HEK293 (cell line): ENCODE results near the gene REC8.

Experiments used
- CTCF ChIA-PET: fragments of 350-600 bp; formaldehyde crosslinking; extraction: SDS; loops from one replicate; lab custom pipeline; 2021; ENCODE audit warnings: antibody characterized with exemption; lab: Yijun Ruan, JAX
- POLR2A ChIA-PET: fragments of 300-600 bp; formaldehyde crosslinking; extraction: SDS; loops from one replicate; lab custom pipeline; 2020; ENCODE audit warnings: antibody characterized with exemption, inconsistent platforms; lab: Yijun Ruan, JAX
- H3K27ac ChIP-seq: fragments of 200-500 bp; sonication (Bioruptor generic); 2 replicates; pipeline ENCODE4 v1.5.1; 2014; ENCODE audit warnings: low read depth, low read length, control low read depth, inconsistent platforms; ENCODE audit errors: extremely low read depth
- H3K36me3 ChIP-seq, 2 experiments: fragments of 200-500 bp in 1 of 2; sonication (Bioruptor generic) in 1 of 2; 1 replicate in 1 of 2; 2 replicates in 1 of 2; pipeline ENCODE4 v1.5.1; 2014 to 2017; ENCODE audit warnings: inconsistent platforms in 2 of 2, low read length in 2 of 2; ENCODE audit not compliant: control insufficient read depth in 2 of 2, insufficient read depth in 1 of 2
- H3K4me1 ChIP-seq: fragments of 200-500 bp; sonication (Bioruptor generic); 2 replicates; pipeline ENCODE4 v1.5.1; 2014; ENCODE audit warnings: mild to moderate bottlenecking, low read length, inconsistent platforms; ENCODE audit not compliant: control insufficient read depth, insufficient read depth
- H3K4me3 ChIP-seq: 2 replicates; pipeline ENCODE4 v1.5.1; 2011; ENCODE audit warnings: low read depth, mild to moderate bottlenecking, control low read depth, low read length, moderate library complexity
- H3K9me3 ChIP-seq: fragments of 200-500 bp; sonication (Bioruptor generic); 2 replicates; pipeline ENCODE4 v1.5.1; 2014; ENCODE audit warnings: low read depth, low read length, inconsistent platforms; ENCODE audit not compliant: control insufficient read depth, insufficient read depth
- BCL11B ChIP-seq: fragments of 450-650 bp; formaldehyde crosslinking; IDR thresholded peaks from 2 replicates; pipeline ENCODE4 v1.5.1; 2016; ENCODE audit warnings: low read depth, missing biosample characterization, missing genetic modification characterization
- EGR2 ChIP-seq: fragments of 450-650 bp; formaldehyde crosslinking; IDR thresholded peaks from 2 replicates; pipeline ENCODE4 v1.5.1; 2016; ENCODE audit warnings: low read depth, missing biosample characterization, missing genetic modification characterization
- SCRT1 ChIP-seq: fragments of 450-650 bp; formaldehyde crosslinking; IDR thresholded peaks from 2 replicates; pipeline ENCODE4 v1.5.1; 2016; ENCODE audit warnings: missing biosample characterization, missing genetic modification characterization, borderline replicate concordance
- ZBTB21 ChIP-seq: fragments of 450-650 bp; formaldehyde crosslinking; IDR thresholded peaks from 2 replicates; pipeline ENCODE4 v1.5.1; 2017; ENCODE audit warnings: missing biosample characterization, missing genetic modification characterization
- ZBTB7A ChIP-seq: fragments of 450-650 bp; formaldehyde crosslinking; IDR thresholded peaks from 2 replicates; pipeline ENCODE4 v1.5.1; 2016; ENCODE audit warnings: low read depth, missing biosample characterization, missing genetic modification characterization
- ZNF114 ChIP-seq: fragments of 450-650 bp; formaldehyde crosslinking; IDR thresholded peaks from 2 replicates; pipeline ENCODE4 v1.5.0; 2017; ENCODE audit warnings: missing biosample characterization, missing genetic modification characterization
- ZNF169 ChIP-seq: fragments of 450-650 bp; formaldehyde crosslinking; IDR thresholded peaks from 2 replicates; pipeline ENCODE4 v1.5.1; 2016; ENCODE audit warnings: missing biosample characterization, missing genetic modification characterization
- ZNF19 ChIP-seq: fragments of 450-650 bp; formaldehyde crosslinking; IDR thresholded peaks from 2 replicates; pipeline ENCODE4; 2016; ENCODE audit warnings: missing biosample characterization, missing genetic modification characterization, low read depth
- ZNF324 ChIP-seq: fragments of 450-650 bp; formaldehyde crosslinking; IDR thresholded peaks from 2 replicates; pipeline ENCODE4 v1.5.1; 2016; ENCODE audit warnings: missing biosample characterization, missing genetic modification characterization
- ZNF433 ChIP-seq: fragments of 450-650 bp; formaldehyde crosslinking; IDR thresholded peaks from 2 replicates; pipeline ENCODE4 v1.5.1; 2016; ENCODE audit warnings: missing biosample characterization, missing genetic modification characterization, low read depth
- ZNF561 ChIP-seq: fragments of 450-650 bp; IDR thresholded peaks from 2 replicates; pipeline ENCODE4 v1.5.1; 2018; ENCODE audit warnings: missing biosample characterization, missing genetic modification characterization, borderline replicate concordance
- ZNF639 ChIP-seq: fragments of 450-650 bp; formaldehyde crosslinking; IDR thresholded peaks from 2 replicates; pipeline ENCODE4 v1.5.1; 2016; ENCODE audit warnings: missing biosample characterization, missing genetic modification characterization
- ZNF701 ChIP-seq: fragments of 450-650 bp; formaldehyde crosslinking; IDR thresholded peaks from 2 replicates; pipeline ENCODE4 v1.5.1; 2016; ENCODE audit warnings: missing biosample characterization, missing genetic modification characterization
- ZNF830 ChIP-seq: fragments of 450-650 bp; IDR thresholded peaks from 2 replicates; pipeline ENCODE4 v1.5.0; 2018; ENCODE audit warnings: missing biosample characterization, missing genetic modification characterization, low read depth, mild to moderate bottlenecking, moderate library complexity
- ZSCAN30 ChIP-seq: fragments of 450-650 bp; IDR thresholded peaks from 2 replicates; pipeline ENCODE4 v1.5.1; 2018; ENCODE audit warnings: missing biosample characterization, mild to moderate bottlenecking, missing genetic modification characterization, moderate library complexity
- TF ChIP-seq, protein P1 (sequence below): fragments of 450-650 bp; formaldehyde crosslinking; IDR thresholded peaks from 2 replicates; pipeline ENCODE4 v1.5.1; 2016; ENCODE audit warnings: missing biosample characterization, missing genetic modification characterization
- TF ChIP-seq, protein P2 (sequence below): fragments of 450-650 bp; IDR thresholded peaks from 2 replicates; pipeline ENCODE4 v1.5.1; 2018; ENCODE audit warnings: missing biosample characterization, mild to moderate bottlenecking, missing genetic modification characterization
- TF ChIP-seq, protein P3 (sequence below): fragments of 450-650 bp; formaldehyde crosslinking; IDR thresholded peaks from 2 replicates; pipeline ENCODE4 v1.5.1; 2017; ENCODE audit warnings: missing biosample characterization, missing genetic modification characterization
- TF ChIP-seq, protein P4 (sequence below): fragments of 450-650 bp; formaldehyde crosslinking; IDR thresholded peaks from 2 replicates; pipeline ENCODE4 v1.5.1; 2016; ENCODE audit warnings: missing biosample characterization, missing genetic modification characterization, borderline replicate concordance

Gene REC8

GRCh38 chr14:24204163-24205146 lies 32.6 kb downstream of the REC8 start:
- Histone ChIP-seq H3K27ac (no peak overlapping the region), H3K4me3 (no peak overlapping the region), H3K4me1 (no peaks in the 10 kb centered on the region), H3K9me3 (no peaks in the 10 kb centered on the region), H3K36me3 (peaks cover 18 to 63% of the 10 kb centered on the region in 2 experiments)
- TF ChIP-seq, protein P1, sequence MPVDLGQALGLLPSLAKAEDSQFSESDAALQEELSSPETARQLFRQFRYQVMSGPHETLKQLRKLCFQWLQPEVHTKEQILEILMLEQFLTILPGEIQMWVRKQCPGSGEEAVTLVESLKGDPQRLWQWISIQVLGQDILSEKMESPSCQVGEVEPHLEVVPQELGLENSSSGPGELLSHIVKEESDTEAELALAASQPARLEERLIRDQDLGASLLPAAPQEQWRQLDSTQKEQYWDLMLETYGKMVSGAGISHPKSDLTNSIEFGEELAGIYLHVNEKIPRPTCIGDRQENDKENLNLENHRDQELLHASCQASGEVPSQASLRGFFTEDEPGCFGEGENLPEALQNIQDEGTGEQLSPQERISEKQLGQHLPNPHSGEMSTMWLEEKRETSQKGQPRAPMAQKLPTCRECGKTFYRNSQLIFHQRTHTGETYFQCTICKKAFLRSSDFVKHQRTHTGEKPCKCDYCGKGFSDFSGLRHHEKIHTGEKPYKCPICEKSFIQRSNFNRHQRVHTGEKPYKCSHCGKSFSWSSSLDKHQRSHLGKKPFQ (tag by site-specific recombination): no peak
- TF ChIP-seq EGR2 (tag by site-specific recombination): no peak
- POLR2A ChIA-PET: interaction anchor here (1.2 to 1.4 kb wide), 2 partner anchors 9 kb away, joined by 4 to 10 read pairs; partner anchors contain the start of genes CHMP4A and TM9SF1
- CTCF ChIA-PET: interaction anchor here (0.6 to 0.7 kb wide), 2 partner anchors 9 to 148 kb away, joined by 3 to 4 read pairs; partner anchors contain the start of gene CHMP4A

DNA sequence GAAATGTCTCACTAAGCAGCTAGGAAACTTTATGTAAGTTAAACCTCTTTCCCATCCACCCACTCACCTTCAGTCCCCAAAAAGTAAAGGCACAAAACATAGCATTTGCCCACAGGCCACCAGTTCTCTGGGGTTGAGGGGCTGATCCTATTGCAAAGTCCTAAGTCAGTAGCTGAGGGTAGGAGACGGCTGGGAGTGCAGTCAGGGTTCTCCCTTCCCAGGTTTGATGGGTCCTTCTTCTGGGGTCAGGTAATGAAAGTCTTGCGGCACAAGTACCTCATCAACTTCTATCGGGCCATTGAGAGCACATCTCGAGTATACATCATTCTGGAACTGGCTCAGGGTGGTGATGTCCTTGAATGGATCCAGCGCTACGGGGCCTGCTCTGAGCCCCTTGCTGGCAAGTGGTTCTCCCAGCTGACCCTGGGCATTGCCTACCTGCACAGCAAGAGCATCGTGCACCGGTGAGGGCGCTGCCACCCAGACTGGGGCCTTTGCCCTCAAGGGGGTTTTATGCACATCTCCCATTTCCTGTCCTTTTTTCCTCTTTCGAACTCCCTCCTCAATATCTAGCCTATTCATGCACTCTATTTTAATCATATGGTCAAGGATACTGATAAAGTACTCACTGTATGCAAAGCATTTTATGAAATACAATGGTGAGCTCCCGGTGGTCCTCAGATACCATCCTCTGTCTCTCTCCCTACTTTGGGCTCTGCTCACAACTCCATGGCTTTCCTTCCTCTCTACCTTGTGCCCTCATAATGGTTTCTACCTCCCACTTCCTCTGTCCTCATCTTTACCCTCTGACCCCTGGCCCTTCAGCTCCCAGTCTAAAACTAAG lies 34.6 kb downstream of the REC8 start:
- no peak overlapping the region for H3K27ac ChIP-seq
- no peaks in the 10 kb centered on the region for H3K4me1 ChIP-seq
- ChIA-PET CTCF (interaction anchor here (1.5 kb wide), 1 partner anchor 9 kb away, joined by 5 read pairs; the partner anchor contains the start of gene MDP1), POLR2A (interaction anchor here (1.5 kb wide), 1 partner anchor 11 kb away, joined by 5 read pairs; the partner anchor contains the start of gene TM9SF1)
- peaks cover 23 to 76% of the 10 kb centered on the region in 2 experiments for H3K36me3 ChIP-seq
- H3K9me3 ChIP-seq: no peaks in the 10 kb centered on the region
- no peak overlapping the region for H3K4me3 ChIP-seq
- TF ChIP-seq SCRT1 (no peak), ZBTB7A (tag by site-specific recombination) (no peak), ZNF701 (tag by site-specific recombination) (no peak), ZNF324 (tag by site-specific recombination) (no peak), ZSCAN30 (tag by site-specific recombination) (no peak), ZNF639 (tag by site-specific recombination) (no peak), ZNF19 (tag by site-specific recombination) (no peak), ZNF433 (tag by site-specific recombination) (no peak), ZNF114 (tag by site-specific recombination) (no peak), ZNF169 (tag by site-specific recombination) (no peak), BCL11B (no peak), ZNF561 (tag by site-specific recombination) (no peak), ZNF830 (tag by site-specific recombination) (no peak), ZBTB21 (tag by site-specific recombination) (no peak)
- TF ChIP-seq, protein P2, sequence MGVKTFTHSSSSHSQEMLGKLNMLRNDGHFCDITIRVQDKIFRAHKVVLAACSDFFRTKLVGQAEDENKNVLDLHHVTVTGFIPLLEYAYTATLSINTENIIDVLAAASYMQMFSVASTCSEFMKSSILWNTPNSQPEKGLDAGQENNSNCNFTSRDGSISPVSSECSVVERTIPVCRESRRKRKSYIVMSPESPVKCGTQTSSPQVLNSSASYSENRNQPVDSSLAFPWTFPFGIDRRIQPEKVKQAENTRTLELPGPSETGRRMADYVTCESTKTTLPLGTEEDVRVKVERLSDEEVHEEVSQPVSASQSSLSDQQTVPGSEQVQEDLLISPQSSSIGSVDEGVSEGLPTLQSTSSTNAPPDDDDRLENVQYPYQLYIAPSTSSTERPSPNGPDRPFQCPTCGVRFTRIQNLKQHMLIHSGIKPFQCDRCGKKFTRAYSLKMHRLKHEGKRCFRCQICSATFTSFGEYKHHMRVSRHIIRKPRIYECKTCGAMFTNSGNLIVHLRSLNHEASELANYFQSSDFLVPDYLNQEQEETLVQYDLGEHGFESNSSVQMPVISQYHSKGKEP (tag by site-specific recombination): no peak
- TF ChIP-seq, protein P3, sequence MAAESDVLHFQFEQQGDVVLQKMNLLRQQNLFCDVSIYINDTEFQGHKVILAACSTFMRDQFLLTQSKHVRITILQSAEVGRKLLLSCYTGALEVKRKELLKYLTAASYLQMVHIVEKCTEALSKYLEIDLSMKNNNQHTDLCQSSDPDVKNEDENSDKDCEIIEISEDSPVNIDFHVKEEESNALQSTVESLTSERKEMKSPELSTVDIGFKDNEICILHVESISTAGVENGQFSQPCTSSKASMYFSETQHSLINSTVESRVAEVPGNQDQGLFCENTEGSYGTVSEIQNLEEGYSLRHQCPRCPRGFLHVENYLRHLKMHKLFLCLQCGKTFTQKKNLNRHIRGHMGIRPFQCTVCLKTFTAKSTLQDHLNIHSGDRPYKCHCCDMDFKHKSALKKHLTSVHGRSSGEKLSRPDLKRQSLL: no peak
- TF ChIP-seq, protein P4, sequence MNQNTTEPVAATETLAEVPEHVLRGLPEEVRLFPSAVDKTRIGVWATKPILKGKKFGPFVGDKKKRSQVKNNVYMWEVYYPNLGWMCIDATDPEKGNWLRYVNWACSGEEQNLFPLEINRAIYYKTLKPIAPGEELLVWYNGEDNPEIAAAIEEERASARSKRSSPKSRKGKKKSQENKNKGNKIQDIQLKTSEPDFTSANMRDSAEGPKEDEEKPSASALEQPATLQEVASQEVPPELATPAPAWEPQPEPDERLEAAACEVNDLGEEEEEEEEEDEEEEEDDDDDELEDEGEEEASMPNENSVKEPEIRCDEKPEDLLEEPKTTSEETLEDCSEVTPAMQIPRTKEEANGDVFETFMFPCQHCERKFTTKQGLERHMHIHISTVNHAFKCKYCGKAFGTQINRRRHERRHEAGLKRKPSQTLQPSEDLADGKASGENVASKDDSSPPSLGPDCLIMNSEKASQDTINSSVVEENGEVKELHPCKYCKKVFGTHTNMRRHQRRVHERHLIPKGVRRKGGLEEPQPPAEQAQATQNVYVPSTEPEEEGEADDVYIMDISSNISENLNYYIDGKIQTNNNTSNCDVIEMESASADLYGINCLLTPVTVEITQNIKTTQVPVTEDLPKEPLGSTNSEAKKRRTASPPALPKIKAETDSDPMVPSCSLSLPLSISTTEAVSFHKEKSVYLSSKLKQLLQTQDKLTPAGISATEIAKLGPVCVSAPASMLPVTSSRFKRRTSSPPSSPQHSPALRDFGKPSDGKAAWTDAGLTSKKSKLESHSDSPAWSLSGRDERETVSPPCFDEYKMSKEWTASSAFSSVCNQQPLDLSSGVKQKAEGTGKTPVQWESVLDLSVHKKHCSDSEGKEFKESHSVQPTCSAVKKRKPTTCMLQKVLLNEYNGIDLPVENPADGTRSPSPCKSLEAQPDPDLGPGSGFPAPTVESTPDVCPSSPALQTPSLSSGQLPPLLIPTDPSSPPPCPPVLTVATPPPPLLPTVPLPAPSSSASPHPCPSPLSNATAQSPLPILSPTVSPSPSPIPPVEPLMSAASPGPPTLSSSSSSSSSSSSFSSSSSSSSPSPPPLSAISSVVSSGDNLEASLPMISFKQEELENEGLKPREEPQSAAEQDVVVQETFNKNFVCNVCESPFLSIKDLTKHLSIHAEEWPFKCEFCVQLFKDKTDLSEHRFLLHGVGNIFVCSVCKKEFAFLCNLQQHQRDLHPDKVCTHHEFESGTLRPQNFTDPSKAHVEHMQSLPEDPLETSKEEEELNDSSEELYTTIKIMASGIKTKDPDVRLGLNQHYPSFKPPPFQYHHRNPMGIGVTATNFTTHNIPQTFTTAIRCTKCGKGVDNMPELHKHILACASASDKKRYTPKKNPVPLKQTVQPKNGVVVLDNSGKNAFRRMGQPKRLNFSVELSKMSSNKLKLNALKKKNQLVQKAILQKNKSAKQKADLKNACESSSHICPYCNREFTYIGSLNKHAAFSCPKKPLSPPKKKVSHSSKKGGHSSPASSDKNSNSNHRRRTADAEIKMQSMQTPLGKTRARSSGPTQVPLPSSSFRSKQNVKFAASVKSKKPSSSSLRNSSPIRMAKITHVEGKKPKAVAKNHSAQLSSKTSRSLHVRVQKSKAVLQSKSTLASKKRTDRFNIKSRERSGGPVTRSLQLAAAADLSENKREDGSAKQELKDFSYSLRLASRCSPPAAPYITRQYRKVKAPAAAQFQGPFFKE: no peak
